ENCODE measurements around the gene TWF1. TPM values are rescaled to one million over a fixed set of nuclear protein-coding genes. Genes with fewer than 3 reads are reported as not detected.

The TWF1 gene
- total RNA-seq, 4 donors from 2014 or later: 66.5 to 116 (median 77.5) TPM

DNA sequence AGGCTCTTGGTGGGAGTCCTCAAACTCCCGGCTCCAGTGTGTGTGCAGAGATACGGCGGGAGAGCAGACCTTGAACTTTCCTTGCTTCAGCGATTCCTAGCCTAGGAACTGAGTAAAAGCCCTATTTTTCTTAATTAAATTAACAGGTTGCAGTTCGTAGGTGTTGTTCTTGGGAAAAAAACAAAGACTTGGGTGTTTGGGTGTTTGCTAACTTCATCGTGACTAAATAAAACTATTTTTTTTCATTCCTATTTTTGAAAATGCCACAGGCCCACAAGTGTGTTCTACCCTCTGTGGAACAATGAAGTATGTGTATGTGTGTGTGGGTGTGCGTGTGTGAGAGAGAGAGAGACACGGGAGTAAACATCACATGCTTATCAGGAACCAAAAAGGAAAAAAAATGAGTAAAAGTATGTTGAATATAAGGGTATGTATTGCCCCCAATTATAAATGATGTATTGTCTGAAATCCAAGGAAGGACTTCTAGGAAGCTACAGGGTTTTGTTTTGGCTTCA lies 30.4 kb upstream of the TWF1 start:
- TF ChIP-seq, protein P1, sequence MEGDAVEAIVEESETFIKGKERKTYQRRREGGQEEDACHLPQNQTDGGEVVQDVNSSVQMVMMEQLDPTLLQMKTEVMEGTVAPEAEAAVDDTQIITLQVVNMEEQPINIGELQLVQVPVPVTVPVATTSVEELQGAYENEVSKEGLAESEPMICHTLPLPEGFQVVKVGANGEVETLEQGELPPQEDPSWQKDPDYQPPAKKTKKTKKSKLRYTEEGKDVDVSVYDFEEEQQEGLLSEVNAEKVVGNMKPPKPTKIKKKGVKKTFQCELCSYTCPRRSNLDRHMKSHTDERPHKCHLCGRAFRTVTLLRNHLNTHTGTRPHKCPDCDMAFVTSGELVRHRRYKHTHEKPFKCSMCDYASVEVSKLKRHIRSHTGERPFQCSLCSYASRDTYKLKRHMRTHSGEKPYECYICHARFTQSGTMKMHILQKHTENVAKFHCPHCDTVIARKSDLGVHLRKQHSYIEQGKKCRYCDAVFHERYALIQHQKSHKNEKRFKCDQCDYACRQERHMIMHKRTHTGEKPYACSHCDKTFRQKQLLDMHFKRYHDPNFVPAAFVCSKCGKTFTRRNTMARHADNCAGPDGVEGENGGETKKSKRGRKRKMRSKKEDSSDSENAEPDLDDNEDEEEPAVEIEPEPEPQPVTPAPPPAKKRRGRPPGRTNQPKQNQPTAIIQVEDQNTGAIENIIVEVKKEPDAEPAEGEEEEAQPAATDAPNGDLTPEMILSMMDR (IDR thresholded peaks at IDR 0.05; ENCODE audit: low read depth): no peak

DNA sequence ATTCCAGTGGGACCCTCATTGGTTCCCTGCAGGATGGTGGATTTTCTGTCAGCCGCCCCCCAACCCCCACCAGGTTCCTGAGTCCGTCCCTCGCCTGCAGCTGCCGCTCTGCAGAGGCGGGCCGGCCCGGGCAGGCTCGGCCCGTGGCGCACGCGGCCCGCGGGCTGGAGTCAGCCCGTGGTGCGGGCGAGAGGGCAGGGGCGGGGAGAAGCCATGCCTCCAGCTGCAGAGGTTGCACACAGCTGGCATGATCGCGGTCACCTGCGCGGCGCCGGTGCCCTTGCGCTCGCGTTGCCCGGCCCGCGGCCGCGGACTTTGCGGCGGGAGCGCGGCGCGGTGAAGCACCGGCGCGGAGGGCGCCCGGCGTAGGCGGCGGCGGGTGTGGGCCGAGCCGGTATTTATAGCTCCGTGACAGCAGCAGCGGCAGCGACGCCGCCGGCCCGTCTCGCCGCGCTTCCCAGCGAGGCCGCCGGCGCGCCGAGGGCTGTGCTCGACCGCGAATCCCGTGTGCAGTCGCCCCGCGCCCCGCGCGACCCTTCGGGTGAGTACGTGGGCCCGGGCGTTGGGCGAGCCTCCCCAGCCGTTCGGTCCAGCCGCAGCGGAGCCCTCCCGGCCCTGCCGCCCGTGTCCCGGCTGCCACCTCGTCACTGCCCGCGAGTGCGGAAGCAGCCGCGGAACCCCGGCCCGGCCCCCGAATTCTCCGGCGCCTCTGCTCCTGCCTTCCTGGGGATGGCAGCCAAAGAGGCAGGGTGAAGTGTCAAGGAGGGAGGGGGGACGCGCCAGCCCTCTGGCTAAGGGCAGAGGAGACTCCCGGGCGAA lies 29.7 kb upstream of the TWF1 start, which contains the start of gene TMEM117:
TSS of gene TMEM117 (plus strand) at position 426 of the 819 bp plus-strand sequence.
- TF ChIP-seq, protein P1 (IDR thresholded peaks at IDR 0.05; ENCODE audit: low read depth): no peak

DNA sequence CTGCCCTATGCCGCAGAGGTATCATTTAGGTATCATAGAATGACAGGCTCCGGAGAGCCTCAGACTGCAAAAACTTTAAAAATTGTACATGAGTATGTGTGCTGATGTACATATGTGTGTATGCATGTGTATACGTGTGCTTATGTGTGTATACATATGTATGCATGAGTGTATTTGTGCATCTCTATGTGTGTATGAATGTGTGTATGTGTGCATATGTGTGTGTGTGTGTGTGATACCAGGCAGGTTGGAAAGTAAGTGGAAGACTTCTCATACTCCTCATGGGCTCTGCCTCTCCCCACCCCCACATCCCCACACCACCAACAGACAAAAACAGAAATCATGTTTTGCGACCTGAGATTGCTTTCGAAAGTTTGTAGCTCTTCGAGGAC lies 29.1 kb upstream of the TWF1 start:
- TF ChIP-seq, protein P1 (IDR thresholded peaks at IDR 0.05; ENCODE audit: low read depth): no peak

DNA sequence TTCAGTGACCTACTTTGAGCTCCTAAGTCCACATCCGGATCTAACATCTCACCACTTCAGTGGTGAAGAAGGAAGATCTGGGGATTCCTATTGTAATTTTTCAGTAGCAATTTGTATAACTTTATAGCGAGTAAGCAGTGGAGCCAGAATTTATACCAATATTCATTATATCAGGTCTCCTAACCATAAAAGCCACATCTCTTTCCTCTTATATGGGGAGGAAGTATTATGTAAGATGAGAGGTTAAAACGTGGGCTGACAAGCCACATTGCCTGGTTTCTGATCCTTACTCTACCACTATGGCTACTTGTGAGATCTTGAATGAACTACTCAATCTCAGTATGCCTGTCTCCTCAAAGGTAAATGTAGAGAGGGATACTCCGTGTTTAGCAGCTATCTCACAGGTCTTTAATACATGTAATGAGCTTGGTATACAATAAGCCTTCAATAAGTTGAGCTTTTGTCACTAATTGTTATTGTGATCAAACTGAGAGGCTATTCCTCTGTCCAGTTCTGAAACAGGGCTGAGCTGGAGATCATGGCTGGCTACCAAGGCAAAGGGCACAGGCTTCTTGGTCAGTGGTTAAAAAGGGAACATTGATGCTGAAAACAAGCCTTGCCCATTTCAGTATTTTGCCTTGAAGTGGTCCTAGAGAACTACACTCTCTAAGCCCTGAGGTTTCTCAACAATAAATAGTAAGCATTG lies 26.5 kb upstream of the TWF1 start:
- TF ChIP-seq, protein P1 (IDR thresholded peaks at IDR 0.05; ENCODE audit: low read depth): no peak

DNA sequence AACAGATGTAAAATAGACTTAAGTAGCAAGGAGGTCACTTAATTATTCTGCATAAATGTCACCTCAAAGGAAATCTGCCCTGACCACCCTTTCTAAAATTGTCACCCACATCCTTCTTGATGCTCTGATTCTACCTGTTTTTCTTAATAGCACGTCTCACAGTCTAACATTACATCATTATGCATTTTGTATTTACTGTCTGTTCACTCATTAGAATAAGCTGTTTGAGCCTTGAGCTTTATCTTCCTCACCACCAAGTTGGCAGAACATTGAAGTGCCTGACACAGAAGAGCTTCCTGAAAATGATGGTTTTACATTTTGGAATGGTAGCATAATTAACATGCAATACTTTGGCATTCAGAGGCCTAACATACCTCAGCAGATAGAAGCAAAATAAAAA lies 21.0 kb upstream of the TWF1 start:
- TF ChIP-seq, protein P1 (IDR thresholded peaks at IDR 0.05; ENCODE audit: low read depth): no peak

DNA sequence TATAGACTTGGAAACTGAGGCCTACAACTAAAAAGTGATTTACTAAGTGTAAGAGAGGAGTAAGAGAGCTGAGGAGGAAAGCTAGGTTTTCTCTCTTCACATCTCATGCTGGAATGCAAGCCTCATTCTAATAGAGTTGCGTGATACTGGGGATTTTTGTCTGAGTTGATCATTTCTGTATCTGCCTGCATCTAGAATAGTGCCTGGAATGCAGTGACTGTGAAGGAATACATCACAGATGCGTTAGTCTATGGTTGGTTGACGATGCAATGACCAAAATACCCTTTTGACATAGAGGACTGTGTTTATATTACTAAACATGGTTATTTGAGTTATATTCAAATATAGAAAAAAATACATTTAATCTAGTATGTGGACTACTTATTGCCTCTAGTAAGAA lies 20.6 kb upstream of the TWF1 start:
- TF ChIP-seq, protein P1 (IDR thresholded peaks at IDR 0.05; ENCODE audit: low read depth): no peak

DNA sequence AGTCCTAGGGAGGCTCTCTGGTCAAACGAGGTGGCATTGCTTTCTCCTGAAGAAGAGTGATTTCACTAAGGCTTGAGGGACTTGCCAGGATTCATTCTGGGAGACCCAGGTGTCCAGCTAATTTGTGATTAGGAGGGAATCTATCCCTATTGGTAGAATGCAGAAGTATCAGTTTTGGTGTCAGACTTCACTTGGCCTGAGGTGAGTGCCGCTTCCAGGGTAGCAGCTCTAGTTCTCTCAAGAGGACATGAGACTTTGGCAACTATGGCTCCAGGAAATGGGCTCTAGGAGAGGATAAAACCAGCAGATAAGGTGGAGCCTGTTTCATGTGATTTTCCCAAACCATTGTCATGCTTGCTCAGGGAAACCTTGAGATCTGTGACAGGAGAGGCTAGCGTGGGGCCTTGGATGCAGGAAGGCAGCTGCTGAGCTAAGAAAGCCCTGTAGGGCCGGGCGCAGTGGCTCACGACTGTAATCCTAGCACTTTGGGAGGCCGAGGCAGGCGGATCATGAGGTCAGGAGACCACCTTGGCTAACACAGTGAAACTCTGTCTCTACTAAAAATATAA lies 18.2 kb upstream of the TWF1 start:
- TF ChIP-seq, protein P1 (IDR thresholded peaks at IDR 0.05; ENCODE audit: low read depth): no peak

Data from subcutaneous adipose tissue (tissue), 4 donors.